ENCODE data around the gene MIEF2. TPM values are rescaled to one million over a fixed set of nuclear protein-coding genes. Genes with fewer than 3 reads are reported as not detected.

The MIEF2 gene
- total RNA-seq, 2 experiments from 2014 or later, result 5.5 to 6.2 TPM

DNA sequence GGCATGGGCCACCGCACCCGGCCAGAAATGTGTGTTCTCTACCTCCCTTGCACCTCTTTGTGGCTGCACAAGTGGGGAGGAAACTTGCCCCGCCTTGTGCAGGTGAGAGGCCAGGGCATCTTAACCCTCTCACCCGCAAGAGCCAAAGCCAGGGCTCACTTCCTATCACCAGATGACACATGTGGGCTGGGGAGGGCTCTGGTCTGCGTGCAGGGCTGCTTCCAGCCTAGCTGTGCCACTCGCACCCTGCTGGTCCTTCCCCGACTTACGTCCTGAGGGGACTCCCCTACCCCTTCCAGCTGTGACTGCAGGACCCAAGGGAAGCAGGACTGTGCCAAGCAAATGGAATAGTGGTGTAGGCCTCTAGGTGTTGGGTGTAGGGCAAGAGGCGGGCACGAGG lies 6.9 kb downstream of the MIEF2 start:
- H3K36me3 Mint-ChIP-seq (ENCODE audit: low read depth), result peaks cover 2% of the 10 kb centered on the region
- DNase-seq (no peak), ATAC-seq (peak; percentile 40)
- ChIA-PET POLR2A (interaction anchor here (1.2 to 1.3 kb wide), 2 partner anchors 17 to 20 kb away, joined by 3 to 6 read pairs; no protein-coding TSS in a partner anchor), CTCF (interaction anchor here (1.2 kb wide), 1 partner anchor 9 kb away, joined by 3 read pairs; no protein-coding TSS in a partner anchor)
- no peaks in the 10 kb centered on the region for H3K27me3 Mint-ChIP-seq
- TF ChIP-seq, protein P1, sequence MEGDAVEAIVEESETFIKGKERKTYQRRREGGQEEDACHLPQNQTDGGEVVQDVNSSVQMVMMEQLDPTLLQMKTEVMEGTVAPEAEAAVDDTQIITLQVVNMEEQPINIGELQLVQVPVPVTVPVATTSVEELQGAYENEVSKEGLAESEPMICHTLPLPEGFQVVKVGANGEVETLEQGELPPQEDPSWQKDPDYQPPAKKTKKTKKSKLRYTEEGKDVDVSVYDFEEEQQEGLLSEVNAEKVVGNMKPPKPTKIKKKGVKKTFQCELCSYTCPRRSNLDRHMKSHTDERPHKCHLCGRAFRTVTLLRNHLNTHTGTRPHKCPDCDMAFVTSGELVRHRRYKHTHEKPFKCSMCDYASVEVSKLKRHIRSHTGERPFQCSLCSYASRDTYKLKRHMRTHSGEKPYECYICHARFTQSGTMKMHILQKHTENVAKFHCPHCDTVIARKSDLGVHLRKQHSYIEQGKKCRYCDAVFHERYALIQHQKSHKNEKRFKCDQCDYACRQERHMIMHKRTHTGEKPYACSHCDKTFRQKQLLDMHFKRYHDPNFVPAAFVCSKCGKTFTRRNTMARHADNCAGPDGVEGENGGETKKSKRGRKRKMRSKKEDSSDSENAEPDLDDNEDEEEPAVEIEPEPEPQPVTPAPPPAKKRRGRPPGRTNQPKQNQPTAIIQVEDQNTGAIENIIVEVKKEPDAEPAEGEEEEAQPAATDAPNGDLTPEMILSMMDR (IDR thresholded peaks at IDR 0.05), result no peak
- no peak overlapping the region for H3K27ac Mint-ChIP-seq
- intact Hi-C loops (cut with micrococcal nuclease), result no loop called here
- peaks cover 17% of the 10 kb centered on the region for H3K4me1 Mint-ChIP-seq (ENCODE audit: low read depth)
- no peak overlapping the region for H3K4me3 Mint-ChIP-seq
- H3K9me3 Mint-ChIP-seq, result no peaks in the 10 kb centered on the region

- Mint-ChIP-seq H3K9me3 (no peaks in the 10 kb centered on the region), H3K36me3 (ENCODE audit: low read depth) (peaks cover 6% of the 10 kb centered on the region), H3K27ac (no peak overlapping the region), H3K4me1 (ENCODE audit: low read depth) (peaks cover 15% of the 10 kb centered on the region), H3K4me3 (no peak overlapping the region), H3K27me3 (no peaks in the 10 kb centered on the region)
- DNase-seq (no peak), ATAC-seq (peak; percentile 35)
- intact Hi-C loops (cut with micrococcal nuclease), result no loop called here
- ChIA-PET POLR2A (interaction anchor here (1.2 to 1.3 kb wide), 2 partner anchors 17 to 19 kb away, joined by 3 to 6 read pairs; no protein-coding TSS in a partner anchor), CTCF (interaction anchor here (1.2 kb wide), 1 partner anchor 8 kb away, joined by 3 read pairs; no protein-coding TSS in a partner anchor)
- TF ChIP-seq, protein P1 (IDR thresholded peaks at IDR 0.05), result no peak
Observed at GRCh38 chr17:18267927-18268711, 7.7 kb downstream of the MIEF2 start.

GRCh38 chr17:18270046-18270931 lies 9.8 kb downstream of the MIEF2 start:
- intact Hi-C loops (cut with micrococcal nuclease), result no loop called here
- POLR2A ChIA-PET, result interaction anchor here (0.8 to 0.9 kb wide), 2 partner anchors 15 to 52 kb away, joined by 3 read pairs; no protein-coding TSS in a partner anchor
- Mint-ChIP-seq H3K27ac (no peak overlapping the region), H3K36me3 (ENCODE audit: low read depth) (peaks cover 8% of the 10 kb centered on the region), H3K4me1 (ENCODE audit: low read depth) (peaks cover 15% of the 10 kb centered on the region), H3K4me3 (no peak overlapping the region), H3K9me3 (no peaks in the 10 kb centered on the region), H3K27me3 (no peaks in the 10 kb centered on the region)
- ATAC-seq, result no peak
- CTCF ChIA-PET, result interaction anchor here (1.1 to 1.3 kb wide), 2 partner anchors 18 to 22 kb away, joined by 3 read pairs; no protein-coding TSS in a partner anchor
- TF ChIP-seq, protein P1 (IDR thresholded peaks at IDR 0.05), result no peak
- DNase-seq, result no peak

DNA sequence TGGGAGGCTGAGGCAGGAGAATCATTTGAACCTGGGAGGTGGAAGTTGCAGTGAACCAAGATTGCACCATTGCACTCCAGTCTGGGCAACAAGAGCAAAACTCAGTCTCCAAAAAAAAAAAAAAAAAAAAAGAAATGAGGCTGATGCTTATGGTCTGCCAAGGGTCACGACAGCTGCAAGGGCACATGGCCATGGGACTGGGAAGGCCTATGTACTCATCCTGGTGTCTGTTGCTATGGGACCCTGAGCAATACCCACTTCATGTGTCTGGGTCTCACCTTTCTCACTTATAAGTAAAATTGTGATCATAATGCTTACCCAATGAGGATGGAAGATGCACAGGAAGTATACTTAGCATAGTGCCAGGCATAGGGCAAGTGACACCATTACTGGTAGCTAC lies 16.6 kb downstream of the MIEF2 start:
- intact Hi-C loops (cut with micrococcal nuclease), result no loop called here

More for the DNA sequence above, 16.6 kb downstream of the MIEF2 start:
- Mint-ChIP-seq H3K27me3 (no peaks in the 10 kb centered on the region), H3K4me1 (ENCODE audit: low read depth) (no peaks in the 10 kb centered on the region), H3K9me3 (no peaks in the 10 kb centered on the region), H3K4me3 (no peak overlapping the region), H3K27ac (no peak overlapping the region), H3K36me3 (ENCODE audit: low read depth) (peaks cover 28% of the 10 kb centered on the region)
- DNase-seq (no peak), ATAC-seq (no peak)
- ChIA-PET CTCF (no interaction called here), POLR2A (interaction anchor here (1.0 to 1.3 kb wide), 3 partner anchors 12 to 29 kb away, joined by 3 to 4 read pairs (median 3); no protein-coding TSS in a partner anchor)
- TF ChIP-seq, protein P1 (IDR thresholded peaks at IDR 0.05), result no peak
